ENCODE results near the gene TMEM44. TPM values are rescaled to one million over a fixed set of nuclear protein-coding genes. Genes with fewer than 3 reads are reported as not detected.

TMEM44 gene, protein sequence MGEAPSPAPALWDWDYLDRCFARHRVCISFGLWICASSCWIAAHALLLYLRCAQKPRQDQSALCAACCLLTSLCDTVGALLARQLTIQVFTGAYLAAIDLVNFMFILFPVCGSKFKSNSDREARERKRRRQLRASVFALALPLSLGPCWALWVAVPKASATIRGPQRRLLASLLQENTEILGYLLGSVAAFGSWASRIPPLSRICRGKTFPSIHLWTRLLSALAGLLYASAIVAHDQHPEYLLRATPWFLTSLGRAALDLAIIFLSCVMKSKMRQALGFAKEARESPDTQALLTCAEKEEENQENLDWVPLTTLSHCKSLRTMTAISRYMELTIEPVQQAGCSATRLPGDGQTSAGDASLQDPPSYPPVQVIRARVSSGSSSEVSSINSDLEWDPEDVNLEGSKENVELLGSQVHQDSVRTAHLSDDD
- 10 to 100 TPM in 11 of 12 donors, not detected in 1; 15.6 to 33.5 (median 21.0) TPM for polyA plus RNA-seq (ENCODE audit: insufficient read length in 12 of 12)
- long read RNA-seq, donor 1, partial matches to known transcripts = 0 of 2 reads
- long read RNA-seq, donor 1, other reads (novel, unspliced or antisense) = 0 of 2 reads
- long read RNA-seq, donor 2, partial matches to known transcripts = 0 of 3 reads
- long read RNA-seq, donor 2, other reads (novel, unspliced or antisense) = 0 of 3 reads
- long read RNA-seq, donor 3, partial matches to known transcripts = 0 of 2 reads
- long read RNA-seq, donor 3, other reads (novel, unspliced or antisense) = 0 of 2 reads
- long read RNA-seq, donor 4, partial matches to known transcripts = 0 of 3 reads
- long read RNA-seq, donor 4, other reads (novel, unspliced or antisense) = 0 of 3 reads
- long read RNA-seq, donor 5, partial matches to known transcripts = 0 of 4 reads
- long read RNA-seq, donor 5, other reads (novel, unspliced or antisense) = 0 of 4 reads
- long read RNA-seq, donor 6, partial matches to known transcripts = 0 of 1 reads
- long read RNA-seq, donor 6, other reads (novel, unspliced or antisense) = 0 of 1 reads
- long read RNA-seq, donor 7 = 0 reads
- long read RNA-seq, donor 8, partial matches to known transcripts = 0 of 1 reads
- long read RNA-seq, donor 8, other reads (novel, unspliced or antisense) = 0 of 1 reads
- long read RNA-seq, donor 9, partial matches to known transcripts = 0 of 1 reads
- long read RNA-seq, donor 9, other reads (novel, unspliced or antisense) = 0 of 1 reads
- long read RNA-seq, donor 10, partial matches to known transcripts = 0 of 3 reads
- long read RNA-seq, donor 10, other reads (novel, unspliced or antisense) = 0 of 3 reads
- long read RNA-seq, donor 11, partial matches to known transcripts = 0 of 1 reads
- long read RNA-seq, donor 11, other reads (novel, unspliced or antisense) = 0 of 1 reads

DNA sequence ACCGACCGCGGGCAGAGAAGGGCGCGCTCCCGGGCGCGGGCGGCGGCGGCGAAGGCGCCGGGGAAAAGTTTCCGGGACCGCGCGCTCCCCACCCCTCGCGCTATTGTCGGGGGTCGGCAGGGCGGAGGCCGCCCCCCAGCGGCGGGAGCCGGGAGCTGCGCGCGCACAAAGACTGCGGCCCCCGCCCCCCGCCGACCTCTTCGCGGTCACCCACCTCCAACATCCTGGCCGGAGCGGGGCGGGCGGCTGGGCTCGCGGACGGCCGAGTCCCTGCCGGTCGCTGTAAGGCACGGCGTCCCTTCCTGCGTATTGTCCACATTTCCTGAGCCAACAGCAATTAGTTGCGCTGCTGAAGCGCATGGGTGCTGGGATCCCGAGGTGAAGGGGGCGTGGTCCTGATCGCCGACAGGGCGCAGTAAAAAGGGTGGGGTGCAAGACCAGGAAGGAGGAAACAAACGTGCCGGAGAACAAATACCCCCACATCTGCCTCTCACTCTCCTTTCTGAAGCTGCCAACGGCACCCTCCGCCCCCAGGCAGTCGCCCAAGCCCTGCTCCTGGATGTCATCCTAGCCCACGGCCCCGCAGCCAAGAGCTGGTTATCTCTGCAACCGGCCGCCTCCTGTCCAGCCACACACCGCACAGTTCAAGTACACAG, at the start of gene TMEM44:
TSS of gene TMEM44 (minus strand) at position 71 of the 656 bp plus-strand sequence. CDS start 204 bp downstream, outside the sequence.
- DNase-seq = peak; percentile 75

DNA sequence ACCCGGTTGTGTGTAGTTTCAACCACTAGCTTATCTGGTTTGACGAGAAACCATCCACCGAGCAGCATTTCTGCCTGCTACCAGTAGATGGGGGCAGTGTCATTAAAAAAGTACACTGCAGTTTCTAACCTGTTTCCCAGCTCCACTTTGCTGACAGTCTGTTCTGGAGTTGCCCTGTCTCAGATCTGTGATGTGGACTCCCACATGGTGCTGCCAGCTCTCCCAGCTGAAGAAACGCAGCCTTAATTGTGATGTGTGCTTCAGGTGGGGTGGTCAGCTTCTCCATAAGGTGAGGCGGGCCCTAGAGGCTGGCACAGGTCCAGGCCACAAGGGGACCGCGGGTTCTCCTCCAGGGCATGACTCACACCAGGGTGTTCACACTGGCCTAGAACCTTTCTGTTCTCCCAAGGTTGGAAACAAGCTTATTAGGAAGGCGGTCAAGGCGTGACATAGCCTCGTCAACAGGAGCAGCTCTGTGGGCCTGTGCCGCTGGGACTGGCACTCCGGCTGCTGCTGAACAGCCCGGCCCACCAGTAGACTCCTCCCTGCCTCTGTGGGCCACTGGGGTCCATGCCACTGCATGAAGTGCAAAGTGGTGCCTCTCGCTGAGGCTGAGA, 49.6 kb upstream of the TMEM44 start:
- peak; percentile 84 for DNase-seq

DNA sequence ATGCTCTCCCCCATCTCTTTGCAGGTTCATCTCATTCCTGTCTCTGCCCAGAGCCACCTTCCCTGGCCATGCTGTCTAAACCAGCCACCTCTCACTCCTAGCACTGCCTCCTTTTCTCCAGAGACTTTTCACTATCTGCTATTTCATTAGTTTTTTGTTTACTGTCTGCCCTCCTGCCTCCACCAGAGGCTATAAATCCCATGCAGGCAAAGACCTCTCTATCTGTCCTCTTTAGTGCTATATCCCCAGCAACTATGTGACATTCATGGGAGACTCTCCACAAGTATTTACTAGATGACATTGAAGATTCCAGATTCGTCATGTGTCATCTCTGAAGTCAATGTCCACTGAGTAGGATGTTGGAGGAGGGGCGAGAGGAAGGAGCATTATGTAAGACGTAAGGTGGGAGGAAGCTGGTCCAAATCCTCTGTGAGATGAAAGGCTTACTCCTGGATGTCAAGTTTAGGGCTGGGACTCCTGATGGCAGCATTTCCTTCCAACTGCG, 49.0 kb upstream of the TMEM44 start:
- no peak for DNase-seq

DNA sequence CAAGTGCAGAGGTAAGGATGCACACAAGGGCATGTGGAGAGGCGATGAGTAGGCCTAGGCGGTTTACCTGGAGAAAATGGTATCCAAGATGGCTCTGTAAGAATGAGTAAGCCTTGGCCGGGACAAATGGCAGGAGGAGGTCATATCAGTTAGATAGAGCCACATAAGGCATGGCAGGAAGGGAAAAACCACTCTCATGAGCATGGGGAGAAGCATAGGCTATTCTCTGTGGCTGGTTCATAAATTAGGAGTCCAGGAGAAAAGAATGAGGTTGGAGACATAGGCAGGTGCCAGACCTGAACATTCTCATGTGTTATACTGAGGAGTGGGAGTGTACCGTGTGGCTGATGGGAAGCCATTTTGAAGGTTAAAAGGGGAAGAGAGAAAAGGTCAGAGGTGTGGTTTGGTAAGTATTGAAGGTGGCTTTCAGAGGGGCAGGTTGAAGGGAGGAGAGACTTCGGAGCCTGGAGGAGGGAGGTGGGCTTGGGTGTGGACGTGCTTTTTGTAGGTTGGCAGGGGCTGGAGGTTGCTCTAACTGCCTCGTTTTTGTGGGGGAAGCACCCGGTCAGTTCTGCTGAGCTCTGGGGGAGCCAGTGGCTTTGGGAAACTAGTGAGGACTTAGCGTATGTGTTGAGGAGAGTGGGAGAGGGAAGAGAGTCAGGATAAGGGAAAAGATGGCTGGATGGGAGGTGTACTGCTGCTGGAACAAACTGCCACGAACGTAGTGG, 47.8 kb upstream of the TMEM44 start:
- no peak for DNase-seq

DNA sequence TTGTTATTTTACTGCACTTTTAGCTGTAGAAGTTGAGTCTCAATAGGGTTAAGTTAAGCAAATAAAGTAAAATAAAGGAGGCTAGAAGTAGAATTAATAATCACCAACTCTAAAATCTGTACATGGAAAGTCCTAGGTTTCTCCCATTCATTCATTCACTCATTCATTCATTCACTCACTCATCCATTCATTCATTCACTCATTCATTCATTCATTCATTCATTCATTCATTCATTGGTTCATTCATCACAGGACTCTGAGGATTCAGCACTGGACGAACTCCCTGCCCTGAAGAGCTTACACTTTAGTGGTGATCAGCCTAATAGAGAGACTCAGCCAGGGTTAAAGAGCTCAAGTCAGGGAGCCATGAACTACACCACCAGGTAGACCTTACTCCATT, 43.3 kb upstream of the TMEM44 start:
- no peak for DNase-seq

DNA sequence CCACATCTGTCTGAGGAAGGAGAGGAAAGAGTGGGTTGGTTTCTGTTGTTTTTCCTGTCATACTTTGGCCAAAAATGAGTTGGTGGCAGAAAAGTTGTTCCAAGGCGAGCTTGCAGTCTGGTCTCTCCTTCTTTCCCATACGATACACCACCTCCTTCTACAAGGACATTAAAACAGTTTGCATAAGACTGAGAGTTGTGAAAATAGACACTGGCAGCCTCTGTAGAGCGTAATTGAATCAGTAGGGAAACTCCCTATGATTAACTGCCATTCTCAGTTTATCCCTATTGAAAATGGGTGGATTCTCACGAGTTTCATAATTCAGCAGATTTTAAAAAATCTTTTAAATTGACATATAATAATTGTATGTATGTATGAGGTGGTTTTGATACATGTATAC, 42.5 kb upstream of the TMEM44 start:
- DNase-seq = no peak

DNA sequence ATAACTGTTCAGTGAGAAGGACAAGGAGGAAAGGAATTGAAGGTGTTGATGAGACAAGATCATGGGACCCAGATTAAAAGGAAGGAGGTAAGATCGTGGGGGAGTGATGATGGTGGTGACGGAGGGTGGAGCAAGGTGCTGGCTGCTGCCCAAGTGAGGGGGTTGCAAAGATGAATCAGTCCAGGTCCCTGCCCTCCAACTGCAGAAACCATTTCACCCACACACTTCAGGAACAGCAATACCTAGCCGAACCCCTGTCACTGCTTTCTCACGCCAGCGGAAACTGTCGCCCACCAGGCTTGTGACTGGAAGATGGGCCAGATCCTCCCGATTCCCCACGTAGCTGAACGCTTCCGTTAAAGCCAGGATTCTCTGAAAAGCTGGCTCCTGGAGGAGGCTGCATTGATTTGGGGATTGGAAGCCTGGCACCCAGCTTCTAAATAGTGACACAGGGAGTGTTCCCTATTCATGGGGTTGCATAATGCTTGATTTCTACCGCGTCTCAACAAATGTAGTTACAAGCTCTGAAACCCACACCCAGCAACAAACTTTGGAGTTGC, 41.9 kb upstream of the TMEM44 start:
- DNase-seq = no peak

DNA sequence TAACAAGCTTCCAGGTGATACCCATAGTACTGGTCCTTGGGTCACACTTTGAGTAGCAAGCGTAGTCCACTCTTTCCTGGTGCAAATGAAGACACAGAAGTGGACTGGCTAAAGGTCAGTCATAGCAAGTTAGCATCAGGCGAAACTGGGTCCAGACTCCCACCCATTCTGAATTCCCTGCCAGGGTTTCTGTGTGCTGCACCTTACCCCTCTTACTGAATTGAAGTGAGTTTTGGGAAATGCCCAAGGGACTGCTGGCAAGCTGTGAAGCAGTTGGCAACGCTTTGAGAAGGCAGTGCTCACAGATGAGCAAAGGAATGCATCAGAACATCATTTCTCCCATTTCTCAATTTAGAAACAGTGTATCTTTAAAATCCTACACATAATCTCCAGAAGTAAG, 40.5 kb upstream of the TMEM44 start:
- DNase-seq = no peak

DNA sequence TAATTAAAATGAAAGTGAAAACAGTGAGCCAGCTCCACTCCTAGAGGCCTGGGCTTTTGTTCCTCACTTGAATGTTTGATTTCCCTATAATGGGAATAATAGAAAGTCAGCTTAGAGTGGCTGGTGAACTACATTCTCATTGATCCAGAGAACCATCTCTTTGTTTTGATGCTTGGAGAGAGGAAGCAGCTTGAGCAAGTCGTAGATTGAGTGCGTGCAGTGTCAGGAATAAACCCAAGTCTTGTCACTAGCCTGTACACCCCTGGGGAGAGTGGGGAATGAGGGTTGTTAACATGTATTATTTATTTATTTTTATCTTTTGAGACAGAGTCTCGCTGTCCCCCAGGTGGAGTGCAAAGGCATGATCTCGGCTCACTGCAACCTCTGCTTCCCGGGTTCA, 39.7 kb upstream of the TMEM44 start:
- DNase-seq = no peak

DNA sequence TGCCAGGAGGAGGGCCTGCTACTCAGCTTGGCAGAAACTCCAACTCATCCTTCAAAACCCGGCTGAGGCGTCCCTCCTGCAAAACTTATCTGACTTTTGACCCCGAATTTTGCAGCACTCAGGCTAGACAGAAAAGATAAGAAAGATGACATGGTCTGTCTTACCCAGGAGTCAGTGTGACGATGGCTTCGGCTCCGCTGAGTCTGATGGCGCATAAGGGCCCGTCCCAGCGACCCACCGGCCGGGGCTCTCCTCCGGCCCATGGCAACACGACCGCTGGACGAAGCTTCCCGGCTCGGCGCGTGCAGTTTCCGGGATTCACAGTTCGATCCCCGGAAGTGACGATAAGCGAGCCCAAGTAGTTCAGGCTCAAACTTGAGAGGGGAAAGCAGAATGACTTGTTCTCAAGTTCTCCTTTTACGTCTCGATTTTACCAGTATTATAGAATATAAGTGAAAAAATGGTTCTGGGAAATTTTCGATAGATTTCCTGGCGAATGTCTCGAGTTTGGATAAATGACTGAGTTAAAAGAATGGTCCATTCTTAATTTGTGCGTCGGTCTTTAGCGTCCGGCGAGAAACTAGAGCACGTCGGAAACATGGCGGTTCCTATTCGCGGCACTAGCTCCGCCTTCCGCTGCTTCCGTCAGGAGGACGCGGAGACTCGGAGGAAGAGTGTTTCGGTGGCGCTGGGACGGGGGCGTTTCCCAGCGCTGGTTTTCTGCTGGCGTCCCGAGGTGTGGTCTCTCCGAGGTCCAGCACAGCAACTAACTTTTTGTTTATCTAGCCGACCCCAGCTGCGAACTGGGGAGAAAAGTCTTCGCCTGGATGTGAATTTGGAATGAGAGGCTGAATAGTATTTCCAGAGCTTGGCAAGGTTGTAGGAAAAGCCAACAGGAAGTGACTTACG, 38.9 kb upstream of the TMEM44 start, which contains the start of gene LSG1:
TSS of gene LSG1 (minus strand) at position 292 of the 909 bp plus-strand sequence. CDS start at position 263, 29 bp downstream.
- peak; percentile 98 for DNase-seq

DNA sequence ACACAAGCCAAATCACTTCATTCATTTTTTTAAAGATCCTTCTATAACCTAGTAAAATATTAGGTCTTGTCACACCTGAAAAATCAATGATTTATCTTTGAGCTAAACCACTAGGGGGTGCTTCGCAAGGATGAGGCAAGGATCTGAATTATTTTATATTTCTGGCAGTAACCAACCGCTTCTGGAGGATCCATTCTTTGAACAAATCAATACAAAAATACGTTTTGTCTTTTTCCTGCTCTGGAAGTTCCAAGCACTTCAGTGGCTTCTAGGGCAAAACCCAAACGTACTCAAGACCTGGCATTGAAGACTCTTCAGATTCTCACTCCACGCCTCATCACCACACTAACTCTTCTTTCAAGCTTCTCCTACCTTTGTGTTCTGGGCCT, 38.3 kb upstream of the TMEM44 start:
- DNase-seq = no peak

DNA sequence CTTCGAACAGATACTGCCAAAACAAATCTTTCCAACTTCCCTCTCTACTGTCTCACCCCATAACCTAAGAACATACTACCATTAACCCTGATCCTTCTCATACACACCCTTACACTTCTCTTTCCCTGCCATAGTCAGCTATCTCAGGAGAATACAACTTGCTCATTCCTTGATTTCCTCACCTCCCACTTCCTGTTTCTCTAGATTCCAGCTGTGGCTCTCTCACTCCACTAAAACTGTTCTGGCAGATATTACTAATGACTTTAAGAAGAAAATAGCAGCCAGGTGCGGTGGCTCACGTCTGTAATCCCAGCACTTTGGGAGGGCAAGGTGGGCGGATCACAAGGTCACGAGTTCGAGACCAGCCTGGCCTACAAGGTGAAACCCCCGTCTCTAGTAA, 34.1 kb upstream of the TMEM44 start:
- no peak for DNase-seq

DNA sequence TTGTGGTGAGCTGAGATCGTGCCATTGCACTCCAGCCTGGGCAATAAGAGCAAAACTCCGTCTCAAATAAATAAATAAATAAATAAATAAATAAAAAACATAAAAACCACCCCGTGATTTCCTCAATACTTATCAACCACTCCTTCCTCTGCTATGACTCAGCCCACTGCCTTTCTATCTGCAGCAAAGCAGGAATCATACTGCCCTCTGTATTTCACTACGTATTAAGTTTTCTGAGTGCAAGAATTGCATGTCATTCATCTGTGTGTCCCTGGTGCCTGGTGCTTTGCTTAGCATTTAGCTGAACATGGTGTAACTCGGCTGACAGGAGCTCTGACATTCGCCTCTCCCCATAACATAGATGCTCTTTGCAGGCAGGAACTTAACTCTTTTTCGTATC, 31.6 kb upstream of the TMEM44 start:
- no peak for DNase-seq

DNA sequence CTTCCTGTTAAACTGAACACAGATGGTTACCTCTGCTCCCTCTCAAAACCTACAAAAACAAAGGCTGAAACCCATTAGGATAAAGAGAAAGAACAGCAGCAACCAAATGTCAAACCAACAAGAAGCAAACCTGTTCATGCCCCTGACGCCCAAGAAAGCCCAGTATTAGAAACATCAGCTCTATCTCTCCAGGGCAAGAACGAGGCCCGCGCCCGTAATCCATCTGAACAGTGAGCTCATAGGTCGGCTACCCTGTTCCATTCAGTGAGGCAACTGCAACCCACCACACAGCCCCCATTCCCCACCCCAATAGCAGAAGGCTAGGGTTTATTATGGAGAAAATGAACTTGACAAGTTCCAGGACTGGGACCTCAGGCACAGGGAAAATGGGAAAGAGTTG, 28.7 kb upstream of the TMEM44 start:
- no peak for DNase-seq

DNA sequence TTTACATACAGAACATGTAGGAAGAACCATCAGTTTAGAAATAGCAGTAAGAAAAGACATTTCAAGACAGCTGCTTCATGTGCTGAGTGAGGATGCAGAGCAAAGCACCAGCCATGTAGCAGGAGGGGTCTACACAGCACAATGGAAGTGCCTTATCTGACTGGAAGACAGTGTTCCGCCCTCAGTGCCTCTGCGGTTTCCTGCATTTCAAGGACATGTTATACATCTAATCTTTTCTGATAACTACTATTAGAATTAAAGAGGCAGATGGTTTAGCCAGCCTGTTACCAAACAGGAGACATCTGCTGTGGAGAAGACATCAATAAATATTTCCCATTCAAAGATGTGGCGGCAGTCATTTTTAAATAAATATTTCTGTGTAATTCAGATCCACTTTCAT, 28.2 kb upstream of the TMEM44 start:
- no peak for DNase-seq

DNA sequence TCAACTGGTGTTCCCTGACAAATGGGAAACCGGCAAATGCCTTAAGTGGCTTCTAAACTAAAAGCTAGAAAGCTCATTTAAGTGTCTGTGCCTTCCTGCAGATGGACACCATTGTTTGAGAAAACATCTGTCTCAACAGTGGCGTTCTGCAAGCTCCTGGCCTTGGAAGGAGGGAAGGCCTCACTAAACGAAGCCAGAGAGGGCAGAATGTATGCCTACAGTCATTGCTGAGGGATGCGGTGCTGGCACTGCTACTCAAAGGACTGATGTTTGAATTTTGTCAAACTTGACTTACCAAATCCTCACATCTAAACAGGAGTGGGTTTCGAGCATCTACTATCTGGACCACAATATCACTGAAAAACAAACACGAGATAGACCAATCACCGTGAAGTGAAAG, 26.6 kb upstream of the TMEM44 start:
- DNase-seq = no peak

DNA sequence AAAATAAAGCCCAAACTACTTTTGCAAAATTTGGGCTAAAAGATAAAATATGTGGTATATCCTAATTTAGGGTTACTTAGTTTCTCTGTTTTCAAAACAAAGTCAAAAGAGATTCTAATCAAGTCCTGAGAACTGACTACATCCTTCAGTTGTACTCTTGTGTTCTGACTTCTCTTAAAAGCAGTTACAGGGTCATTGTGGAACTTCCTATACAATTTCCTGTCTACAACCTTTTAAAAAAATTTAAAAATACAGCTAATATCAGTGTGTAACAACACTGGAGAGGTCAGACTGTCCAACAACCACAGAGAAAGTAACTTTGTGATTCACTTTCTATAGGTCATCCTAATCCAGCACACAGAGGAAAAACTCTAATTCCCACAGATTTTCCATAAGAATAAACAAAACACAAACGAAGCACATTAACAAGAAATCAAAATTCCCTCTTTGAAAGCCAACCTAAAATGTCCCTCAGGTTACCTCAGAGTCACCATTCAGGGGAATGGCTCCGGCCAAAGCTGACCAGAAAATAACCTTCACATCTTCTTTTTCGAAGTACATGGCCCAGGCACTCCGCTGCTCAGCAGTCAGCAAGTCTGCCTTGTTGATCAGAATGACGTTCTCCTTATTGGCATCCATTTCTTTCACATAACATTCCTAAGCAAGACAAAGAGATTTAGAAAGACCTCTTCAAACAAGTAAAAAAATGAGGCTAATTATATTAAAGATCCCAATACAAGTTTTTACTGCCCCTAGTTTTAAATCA, 25.4 kb upstream of the TMEM44 start:
- DNase-seq = no peak

DNA sequence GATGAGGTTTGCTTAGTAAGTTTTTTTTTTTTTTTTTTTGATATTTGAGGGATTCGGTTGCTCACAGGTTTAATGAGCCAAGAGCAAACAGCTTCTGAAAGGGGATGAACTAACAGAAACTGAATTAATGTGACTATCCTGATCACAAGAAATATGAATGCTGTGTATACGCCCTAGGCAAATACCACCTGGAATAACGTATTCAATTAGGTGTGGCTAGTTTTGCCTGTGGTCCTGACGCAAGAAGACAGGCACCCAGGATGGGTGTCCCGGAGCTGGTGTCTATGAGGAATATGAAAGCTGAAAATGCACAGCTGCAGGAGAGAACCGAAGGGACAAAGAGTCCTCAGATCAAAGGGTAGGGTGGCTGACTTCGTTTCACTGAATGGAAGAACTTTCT, 24.2 kb upstream of the TMEM44 start:
- DNase-seq = no peak
